Right atrium auricular region (tissue), 2 donors: ENCODE measurements around the gene CSF1R. TPM values are rescaled to one million over a fixed set of nuclear protein-coding genes. Genes with fewer than 3 reads are reported as not detected.

Experiments
- DNase-seq: peaks from one replicate; pipeline ENCODE4 v3.0.0-alpha.2; 2019; ENCODE audit warnings: low spot score
- H3K27ac ChIP-seq, 2 donors: fragments of 200-600 bp; sonication (generic); 1 replicate in 1 of 2; 2 replicates in 1 of 2; pipeline ENCODE4 v1.5.1; 2016 to 2019
- H3K27me3 ChIP-seq, 2 donors: fragments of 200-600 bp; sonication (generic); one replicate each; pipeline versions ENCODE4 v1.5.1 to v1.6.0; 2017 to 2019
- H3K36me3 ChIP-seq: fragments of 200-600 bp; sonication (generic); one replicate; pipeline ENCODE4 v1.5.1; 2016
- H3K4me1 ChIP-seq, 2 donors: fragments of 200-600 bp; sonication (generic); one replicate each; pipeline versions ENCODE4 v1.5.1 to v1.6.0; 2017 to 2019
- H3K4me3 ChIP-seq, 2 donors: fragments of 200-600 bp; sonication (generic); 1 replicate in 1 of 2; 2 replicates in 1 of 2; pipeline ENCODE4 v1.5.1; 2017 to 2019; ENCODE audit warnings: mild to moderate bottlenecking in 1 of 2, moderate library complexity in 1 of 2
- H3K9me3 ChIP-seq, 2 donors: fragments of 200-600 bp; sonication (generic); one replicate each; pipeline ENCODE4 v1.5.1; 2019
- CTCF ChIP-seq, 2 donors: fragments of 200-600 bp; sonication (generic); IDR thresholded peaks; one replicate each; pipeline ENCODE4 v1.5.1; 2019; ENCODE audit warnings: antibody characterized with exemption in 2 of 2
- total RNA-seq, 2 donors: library from RNA; depleted of rRNA; stranded (reverse); fragments of >200 nt; gene quantifications; one replicate each; pipeline ENCODE4 v1.1.0, GENCODE V29; 2016

The CSF1R gene
- total RNA-seq, 2 donors from 2014 or later, result 11.2 to 24.6 TPM

GRCh38 chr5:150122536-150123481 lies 36.5 kb upstream of the CSF1R start:
- Histone ChIP-seq H3K27me3 (no peaks in the 10 kb centered on the region), H3K9me3 (no peaks in the 10 kb centered on the region), H3K27ac (no peak overlapping the region), H3K4me3 (no peak overlapping the region), H3K4me1 (no peaks in the 10 kb centered on the region), H3K36me3 (peaks cover 71% of the 10 kb centered on the region)
- no peak for DNase-seq
- TF ChIP-seq CTCF (IDR thresholded peaks at IDR 0.05), result no peak

DNA sequence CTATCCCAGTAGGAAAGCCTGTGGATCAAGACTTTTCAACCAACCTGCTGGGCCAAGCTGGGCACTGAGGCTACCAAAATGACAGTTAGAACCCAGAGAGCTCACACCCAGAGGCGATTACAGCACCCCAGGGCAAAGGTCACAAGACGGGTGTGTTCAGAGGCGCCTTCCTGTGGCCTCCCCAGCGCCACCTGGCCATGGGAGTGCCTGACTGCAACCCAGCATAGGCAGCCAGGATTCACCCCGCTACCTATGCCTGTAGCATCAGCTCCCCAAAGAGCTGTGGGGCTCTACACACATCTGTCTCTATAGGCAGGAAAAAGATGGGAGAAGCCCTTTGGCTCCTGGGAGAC lies 35.8 kb upstream of the CSF1R start:
- Histone ChIP-seq H3K27me3 (no peaks in the 10 kb centered on the region), H3K4me1 (no peaks in the 10 kb centered on the region), H3K36me3 (peaks cover 76% of the 10 kb centered on the region), H3K9me3 (no peaks in the 10 kb centered on the region), H3K27ac (no peak overlapping the region), H3K4me3 (no peak overlapping the region)
- DNase-seq, result no peak
- no peak for TF ChIP-seq CTCF (IDR thresholded peaks at IDR 0.05)

- TF ChIP-seq CTCF (IDR thresholded peaks at IDR 0.05), result no peak
- Histone ChIP-seq H3K27me3 (no peaks in the 10 kb centered on the region), H3K4me3 (no peak overlapping the region), H3K36me3 (peaks cover 76% of the 10 kb centered on the region), H3K27ac (no peak overlapping the region), H3K9me3 (no peaks in the 10 kb centered on the region), H3K4me1 (no peaks in the 10 kb centered on the region)
- no peak for DNase-seq
These were observed 35.2 kb upstream of the CSF1R start for GRCh38 chr5:150121448-150122157.

DNA sequence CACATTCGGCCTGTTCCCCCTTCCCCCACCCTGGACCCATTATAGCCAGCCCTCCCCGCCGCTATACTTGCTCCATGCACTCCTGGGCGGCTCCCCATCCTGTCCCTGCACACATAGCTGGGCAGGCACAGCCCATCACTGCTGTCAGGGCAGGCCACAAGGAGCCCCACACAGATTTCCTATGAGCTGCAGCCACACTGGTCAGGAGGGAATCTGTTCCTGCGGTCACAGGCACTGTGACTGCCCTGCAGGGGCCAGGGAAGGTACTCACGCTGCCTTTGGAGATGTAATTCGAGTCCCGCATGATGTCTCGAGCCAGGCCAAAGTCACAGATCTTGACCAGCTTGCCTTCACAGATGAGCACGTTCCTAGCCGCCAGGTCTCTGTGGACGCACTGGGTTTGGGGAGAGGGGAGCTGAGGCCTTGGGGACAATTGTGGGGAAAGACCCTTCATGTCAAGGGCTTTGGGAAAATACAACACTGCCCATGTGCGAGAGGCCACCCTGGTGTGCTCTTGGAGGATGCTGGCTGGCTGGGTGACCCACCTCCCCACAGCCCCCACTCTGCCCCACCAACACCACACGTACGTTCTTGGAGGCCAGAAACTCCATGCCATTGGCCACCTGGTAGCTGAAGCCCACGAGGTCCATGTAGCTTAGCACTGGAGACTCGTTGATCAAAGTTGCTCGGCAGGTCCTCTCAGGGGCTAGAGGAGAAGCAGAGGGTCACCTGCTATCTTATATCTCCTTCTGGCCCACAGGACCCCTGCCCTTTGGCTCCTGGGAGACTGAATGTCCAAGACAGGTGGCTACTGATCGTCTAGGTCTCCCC lies 34.5 kb upstream of the CSF1R start:
- DNase-seq, result no peak
- Histone ChIP-seq H3K27ac (no peak overlapping the region), H3K36me3 (peaks cover 80% of the 10 kb centered on the region), H3K9me3 (no peaks in the 10 kb centered on the region), H3K27me3 (no peaks in the 10 kb centered on the region), H3K4me3 (no peak overlapping the region), H3K4me1 (no peaks in the 10 kb centered on the region)
- no peak for TF ChIP-seq CTCF (IDR thresholded peaks at IDR 0.05)

GRCh38 chr5:150120062-150120441 lies 33.7 kb upstream of the CSF1R start:
- no peaks in the 10 kb centered on the region for H3K27me3 ChIP-seq
- H3K27ac ChIP-seq, result no peak overlapping the region
- no peak for TF ChIP-seq CTCF (IDR thresholded peaks at IDR 0.05)
- H3K36me3 ChIP-seq, result peaks cover 83% of the 10 kb centered on the region
- no peak overlapping the region for H3K4me3 ChIP-seq
- no peak for DNase-seq
- H3K4me1 ChIP-seq, result peaks cover 0 to 5% of the 10 kb centered on the region in 2 donors
- no peaks in the 10 kb centered on the region for H3K9me3 ChIP-seq
